ENCODE results near the gene PRR16.

Gene PRR16

GRCh38 chr5:120517607-120518252 lies 53.6 kb downstream of the PRR16 start:
- no peak for DNase-seq

GRCh38 chr5:120518581-120518980 lies 54.5 kb downstream of the PRR16 start:
- DNase-seq = no peak

GRCh38 chr5:120527251-120527650 lies 63.2 kb downstream of the PRR16 start:
- no peak for DNase-seq

GRCh38 chr5:120528609-120529008 lies 64.5 kb downstream of the PRR16 start:
- DNase-seq = no peak

GRCh38 chr5:120529386-120529785 lies 65.3 kb downstream of the PRR16 start:
- DNase-seq = no peak

- no peak for DNase-seq
Observed at GRCh38 chr5:120531215-120531614, 67.1 kb downstream of the PRR16 start.

- DNase-seq = no peak
Observed at GRCh38 chr5:120532835-120533234, 68.7 kb downstream of the PRR16 start.

- no peak for DNase-seq
Observed at GRCh38 chr5:120533581-120533980, 69.5 kb downstream of the PRR16 start.

GRCh38 chr5:120535900-120536299 lies 71.8 kb downstream of the PRR16 start:
- DNase-seq = no peak

- DNase-seq = no peak
Observed at GRCh38 chr5:120538149-120538548, 74.0 kb downstream of the PRR16 start.

GRCh38 chr5:120538644-120539043 lies 74.5 kb downstream of the PRR16 start:
- DNase-seq = no peak

- no peak for DNase-seq
Observed at GRCh38 chr5:120539471-120539870, 75.4 kb downstream of the PRR16 start.

- no peak for DNase-seq
Observed at GRCh38 chr5:120540097-120540496, 76.0 kb downstream of the PRR16 start.

GRCh38 chr5:120544043-120544442 lies 79.9 kb downstream of the PRR16 start:
- no peak for DNase-seq

GRCh38 chr5:120545007-120545406 lies 80.9 kb downstream of the PRR16 start:
- DNase-seq = no peak

- no peak for DNase-seq
Observed at GRCh38 chr5:120545951-120546350, 81.9 kb downstream of the PRR16 start.

GRCh38 chr5:120546922-120547321 lies 82.8 kb downstream of the PRR16 start:
- DNase-seq = no peak

GRCh38 chr5:120550358-120550757 lies 86.3 kb downstream of the PRR16 start:
- no peak for DNase-seq

- no peak for DNase-seq
Observed at GRCh38 chr5:120552638-120553037, 88.5 kb downstream of the PRR16 start.

GRCh38 chr5:120555345-120555744 lies 91.2 kb downstream of the PRR16 start:
- DNase-seq = no peak

GRCh38 chr5:120564013-120564412 lies 99.9 kb downstream of the PRR16 start:
- DNase-seq = no peak

GRCh38 chr5:120567066-120567465 lies 103.0 kb downstream of the PRR16 start:
- no peak for DNase-seq

GRCh38 chr5:120567921-120568320 lies 103.8 kb downstream of the PRR16 start:
- DNase-seq = no peak

- no peak for DNase-seq
Observed at GRCh38 chr5:120568711-120569110, 104.6 kb downstream of the PRR16 start.

GRCh38 chr5:120576588-120576987 lies 112.5 kb downstream of the PRR16 start:
- DNase-seq = no peak
